ENCODE results near the gene MTCH2.

GRCh38 chr11:47587039-47587716 is 55.2 kb downstream of the MTCH2 start:
- TF ChIP-seq ZNF274 (IDR thresholded peaks at IDR 0.05; ENCODE audit: low read depth, low read length) (no peak), SUZ12 (IDR thresholded peaks at IDR 0.05; ENCODE audit: extremely low read depth, insufficient read depth, insufficient read length) (no peak), YY1 (IDR thresholded peaks at IDR 0.05; ENCODE audit: insufficient read depth, insufficient read length) (no peak)

Data from NT2/D1 (cell line).